SJSA1 (cell line): ENCODE results near the gene CDK2. TPM values are rescaled to one million over a fixed set of nuclear protein-coding genes. Genes with fewer than 3 reads are reported as not detected.
"Not testable (repeated sequence)": the region's sequence is repeated elsewhere in the genome, so short reads cannot be mapped to it uniquely, and the experiment has no call there.

Experiments
- DNase-seq, 2 experiments: peaks; one replicate each; pipeline ENCODE4 v3.0.0-alpha.2; 2015 to 2020; ENCODE audit warnings: low spot score in 2 of 2, low read depth in 1 of 2
- H3K27ac ChIP-seq: fragments of 250-450 bp; sonication (Bioruptor Pico); 2 replicates; pipeline ENCODE4 v1.5.1; 2020; ENCODE audit warnings: mild to moderate bottlenecking, moderate library complexity
- H3K27me3 ChIP-seq: fragments of 250-450 bp; sonication (Bioruptor Pico); replicated peaks from 2 replicates; pipeline ENCODE4 v1.5.1; 2020; ENCODE audit warnings: mild to moderate bottlenecking, moderate library complexity
- H3K36me3 ChIP-seq: fragments of 250-450 bp; sonication (Bioruptor Pico); 2 replicates; pipeline ENCODE4 v1.5.1; 2020; ENCODE audit warnings: mild to moderate bottlenecking
- H3K4me1 ChIP-seq: fragments of 250-450 bp; sonication (Bioruptor Pico); replicated peaks from 2 replicates; pipeline ENCODE4 v1.6.1; 2021; ENCODE audit warnings: mild to moderate bottlenecking
- H3K4me3 ChIP-seq: fragments of 250-450 bp; sonication (Bioruptor Pico); 2 replicates; pipeline ENCODE4 v1.5.1; 2020; ENCODE audit warnings: mild to moderate bottlenecking
- H3K9me3 ChIP-seq: fragments of 250-450 bp; sonication (Bioruptor Pico); replicated peaks from 2 replicates; pipeline ENCODE4 v1.5.1; 2020; ENCODE audit warnings: mild to moderate bottlenecking
- total RNA-seq: library from RNA; depleted of rRNA; stranded (reverse); fragments of >200 nt; shearing (Covaris generic); gene quantifications from 2 replicates; pipeline ENCODE4 v1.2.3, GENCODE V29; 2014

CDK2 gene
- total RNA-seq, 1 experiment from 2014 or later, result 82.1 TPM

DNA sequence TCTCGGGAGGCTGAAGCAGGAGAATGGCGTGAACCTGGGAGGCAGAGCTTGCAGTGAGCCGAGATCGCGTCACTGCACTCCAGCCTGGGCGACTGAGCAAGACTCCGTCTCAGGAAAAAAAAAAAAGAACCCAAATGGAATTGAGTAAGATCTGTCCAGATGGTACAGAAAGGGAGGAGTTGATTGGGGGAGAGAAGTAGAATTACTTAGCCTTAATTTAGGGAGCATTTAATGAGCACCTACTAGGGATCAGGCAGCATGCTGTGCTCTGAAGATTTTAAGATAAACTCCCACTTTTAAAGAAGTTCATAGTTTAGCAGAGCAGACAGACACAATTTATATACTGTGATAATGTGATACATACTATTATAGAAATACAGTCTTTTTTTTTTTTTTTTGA, 11.8 kb downstream of the CDK2 start:
- Histone ChIP-seq H3K4me1 (0 out of 2 replicates have a peak, but pooled peaks cover 3% of the 10 kb centered on the region), H3K27ac (no peak overlapping the region), H3K27me3 (no peaks in the 10 kb centered on the region), H3K4me3 (no peak overlapping the region), H3K36me3 (peaks cover 31% of the 10 kb centered on the region), H3K9me3 (no peaks in the 10 kb centered on the region)
- DNase-seq, result no peak

DNA sequence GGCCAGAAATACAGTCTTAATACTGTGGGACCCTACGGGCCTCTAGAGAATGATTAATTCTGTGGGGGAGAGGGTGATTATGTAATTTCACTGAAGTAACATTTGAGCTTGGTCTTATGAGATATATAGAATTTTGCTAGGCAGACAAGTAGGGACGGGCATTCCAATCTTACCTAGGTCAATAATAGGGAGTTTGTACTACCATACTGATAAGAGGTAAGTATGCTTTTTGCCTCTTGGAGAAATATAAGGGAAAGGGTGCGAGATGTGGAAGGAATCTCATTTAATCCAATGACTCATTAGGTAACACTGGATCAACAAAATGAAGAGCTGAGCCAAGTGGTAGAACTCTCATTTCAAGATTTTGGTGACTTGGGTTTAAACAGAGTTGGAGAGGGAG, 12.4 kb downstream of the CDK2 start:
- peaks cover 30% of the 10 kb centered on the region for H3K36me3 ChIP-seq

DNA sequence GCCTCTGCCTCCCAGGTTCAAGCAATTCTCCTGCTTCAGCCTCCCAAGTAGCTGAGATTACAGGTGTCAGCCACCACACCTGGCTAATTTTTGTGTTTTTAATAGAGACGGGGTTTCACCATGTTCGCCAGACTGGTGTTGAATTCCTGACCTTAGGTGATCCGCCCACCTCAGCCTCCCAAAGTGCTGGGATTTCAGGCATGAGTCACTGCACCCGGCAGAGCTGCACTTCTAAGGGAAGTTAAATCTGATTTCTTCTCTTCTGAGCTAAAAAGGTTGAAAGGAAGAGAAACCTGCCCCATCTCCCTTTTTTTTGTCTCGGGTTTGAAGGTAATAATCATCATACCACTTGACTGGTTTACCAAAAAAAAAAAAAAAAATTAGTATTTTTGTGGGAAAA, 15.3 kb downstream of the CDK2 start:
- not testable (repeated sequence) for H3K4me1 ChIP-seq, H3K9me3 ChIP-seq, H3K27ac ChIP-seq, H3K4me3 ChIP-seq, H3K27me3 ChIP-seq, DNase-seq
- H3K36me3 ChIP-seq, result peaks cover 41% of the 10 kb centered on the region

More for the DNA sequence above, 12.4 kb downstream of the CDK2 start:
- H3K4me1 ChIP-seq, result 0 out of 2 replicates have a peak, but pooled peaks cover 3% of the 10 kb centered on the region
- no peaks in the 10 kb centered on the region for H3K27me3 ChIP-seq
- H3K9me3 ChIP-seq, result no peaks in the 10 kb centered on the region
- H3K4me3 ChIP-seq, result no peak overlapping the region
- no peak for DNase-seq
- no peak overlapping the region for H3K27ac ChIP-seq

DNA sequence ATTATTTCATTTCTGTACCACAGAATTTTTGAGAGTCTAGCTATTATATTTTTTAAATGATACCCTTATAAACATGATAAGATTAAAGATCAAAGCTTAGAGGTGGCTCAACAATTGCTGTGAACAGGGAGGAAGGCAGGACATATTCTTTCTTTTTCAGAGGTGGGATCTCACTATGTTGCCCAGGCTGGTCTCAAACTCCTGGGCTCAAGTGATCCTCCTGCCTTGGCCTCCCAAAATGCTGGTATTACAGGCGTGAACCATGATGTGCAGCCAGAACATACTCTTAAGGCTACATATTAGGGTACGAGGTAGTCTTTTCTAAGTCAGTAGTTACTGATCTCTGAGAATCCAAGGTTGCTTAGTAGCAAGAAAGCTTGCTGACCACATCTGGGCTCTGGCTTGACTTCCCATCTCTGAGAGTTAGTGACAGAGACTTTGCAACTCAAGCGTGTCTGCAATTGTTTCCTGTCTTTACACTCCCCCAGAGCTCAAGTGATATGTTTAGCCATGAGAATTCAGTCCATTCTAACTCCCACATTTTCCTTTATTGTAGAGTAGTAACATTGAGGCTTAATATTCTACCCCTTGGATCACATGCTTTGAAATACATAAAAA, 15.8 kb downstream of the CDK2 start:
- no peak for DNase-seq
- no peaks in the 10 kb centered on the region for H3K4me1 ChIP-seq
- no peak overlapping the region for H3K27ac ChIP-seq
- H3K9me3 ChIP-seq, result no peaks in the 10 kb centered on the region
- peaks cover 41% of the 10 kb centered on the region for H3K36me3 ChIP-seq
- H3K27me3 ChIP-seq, result no peaks in the 10 kb centered on the region
- H3K4me3 ChIP-seq, result no peak overlapping the region

DNA sequence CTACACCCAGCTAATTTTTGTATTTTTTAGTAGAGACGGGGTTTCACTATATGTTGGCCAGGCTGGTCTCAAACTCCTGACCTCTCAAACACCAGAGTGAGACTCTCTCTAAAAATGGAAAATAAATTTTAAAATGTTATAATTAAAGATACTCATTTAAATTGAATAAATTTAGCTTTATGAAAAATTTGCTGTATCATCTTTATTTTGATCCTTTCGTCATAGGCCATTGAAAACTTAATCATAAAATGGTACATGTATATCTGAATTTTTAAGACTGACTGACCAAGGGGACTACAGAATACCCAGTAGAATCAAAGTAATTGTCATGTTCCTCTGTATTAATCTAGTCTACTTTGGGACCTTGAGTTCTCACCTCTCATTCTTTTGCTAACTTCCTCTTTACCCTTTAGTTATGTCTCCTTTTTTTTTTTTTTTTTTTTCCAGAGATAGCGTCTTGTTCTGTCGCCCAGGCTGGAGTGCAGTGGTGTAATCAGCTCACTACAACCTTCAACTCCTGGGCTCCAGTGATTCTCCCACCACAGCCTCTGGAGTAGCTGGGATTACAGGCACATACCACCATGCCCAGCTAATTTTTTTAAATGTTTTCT, 16.7 kb downstream of the CDK2 start:
- Histone ChIP-seq H3K9me3 (no peaks in the 10 kb centered on the region), H3K4me1 (no peaks in the 10 kb centered on the region), H3K4me3 (no peak overlapping the region), H3K27me3 (no peaks in the 10 kb centered on the region), H3K27ac (no peak overlapping the region), H3K36me3 (peaks cover 46% of the 10 kb centered on the region)
- no peak for DNase-seq

DNA sequence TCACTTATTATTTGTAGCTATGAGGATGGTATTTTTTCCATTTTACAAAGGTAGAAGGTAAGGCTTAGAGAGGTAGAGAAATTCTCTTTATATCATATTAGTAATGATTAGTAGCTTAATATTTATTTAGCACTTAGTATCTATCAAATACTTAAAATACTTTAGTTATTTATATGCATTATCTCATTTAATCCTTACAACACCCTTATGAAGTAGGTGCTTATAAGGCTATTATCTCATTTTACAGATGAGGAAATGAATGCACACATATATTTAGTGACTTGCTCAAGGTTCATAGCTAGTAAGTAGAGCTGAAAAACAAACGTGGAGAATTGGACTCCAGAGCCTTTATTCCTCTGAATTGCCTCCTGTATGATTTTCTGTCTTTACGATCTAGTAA, 18.2 kb downstream of the CDK2 start:
- DNase-seq, result no peak
- Histone ChIP-seq H3K27ac (no peak overlapping the region), H3K4me3 (no peak overlapping the region), H3K36me3 (peaks cover 48% of the 10 kb centered on the region), H3K4me1 (no peaks in the 10 kb centered on the region), H3K9me3 (no peaks in the 10 kb centered on the region), H3K27me3 (no peaks in the 10 kb centered on the region)

GRCh38 chr12:55985341-55985740, 18.7 kb downstream of the CDK2 start:
- no peak for DNase-seq
- H3K27ac ChIP-seq, result no peak overlapping the region
- no peaks in the 10 kb centered on the region for H3K4me1 ChIP-seq
- H3K4me3 ChIP-seq, result no peak overlapping the region
- peaks cover 51% of the 10 kb centered on the region for H3K36me3 ChIP-seq
- no peaks in the 10 kb centered on the region for H3K27me3 ChIP-seq
- H3K9me3 ChIP-seq, result no peaks in the 10 kb centered on the region

DNA sequence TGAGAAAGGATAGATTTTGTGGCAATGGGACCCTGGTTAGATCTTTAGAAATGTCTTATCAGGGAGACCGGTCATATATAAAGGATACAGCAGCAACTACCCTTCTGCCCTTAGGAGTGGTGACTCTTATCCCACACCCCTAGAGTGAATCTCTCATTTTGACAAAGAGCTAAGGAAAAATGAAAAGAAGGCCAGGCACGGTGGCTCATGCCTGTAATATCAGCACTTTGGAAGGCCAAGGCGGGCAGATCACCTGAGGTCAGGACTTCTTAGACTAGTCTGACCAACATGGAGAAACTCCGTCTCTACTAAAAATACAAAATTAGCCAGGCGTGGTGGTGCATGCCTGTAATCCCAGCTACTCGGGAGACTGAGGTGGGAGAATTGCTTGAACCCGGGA, 19.3 kb downstream of the CDK2 start:
- not testable (repeated sequence) for DNase-seq, H3K9me3 ChIP-seq, H3K4me3 ChIP-seq, H3K27ac ChIP-seq, H3K4me1 ChIP-seq, H3K27me3 ChIP-seq
- H3K36me3 ChIP-seq, result peaks cover 51% of the 10 kb centered on the region

DNA sequence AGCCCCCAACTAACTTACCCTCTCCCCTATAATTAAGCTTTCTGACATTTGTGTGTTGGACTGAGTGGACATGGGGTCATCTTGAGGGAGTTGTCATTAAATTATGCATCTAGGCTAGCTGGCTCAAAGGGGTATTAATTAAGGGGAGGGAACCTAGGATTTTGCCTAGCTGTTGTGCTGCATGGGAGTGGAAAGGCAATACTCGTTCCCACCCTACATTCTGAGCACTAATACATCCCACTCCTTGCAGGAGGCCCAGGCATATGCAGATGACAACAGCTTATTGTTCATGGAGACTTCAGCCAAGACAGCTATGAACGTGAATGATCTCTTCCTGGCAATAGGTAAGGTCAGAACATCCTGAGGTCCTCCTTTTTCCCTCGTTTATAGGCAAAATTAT, 24.5 kb downstream of the CDK2 start:
- Histone ChIP-seq H3K9me3 (no peaks in the 10 kb centered on the region), H3K27me3 (no peaks in the 10 kb centered on the region), H3K27ac (no peak overlapping the region), H3K36me3 (peaks cover 57% of the 10 kb centered on the region), H3K4me1 (0 out of 2 replicates have a peak, but pooled peaks cover 1% of the 10 kb centered on the region), H3K4me3 (no peak overlapping the region)
- no peak for DNase-seq

- no peak overlapping the region for H3K27ac ChIP-seq
- H3K4me1 ChIP-seq, result 0 out of 2 replicates have a peak, but pooled peaks cover 4% of the 10 kb centered on the region
- H3K36me3 ChIP-seq, result peaks cover 49% of the 10 kb centered on the region
- no peak for DNase-seq
- H3K9me3 ChIP-seq, result no peaks in the 10 kb centered on the region
- H3K27me3 ChIP-seq, result no peaks in the 10 kb centered on the region
- H3K4me3 ChIP-seq, result no peak overlapping the region
These were observed 26.7 kb downstream of the CDK2 start for GRCh38 chr12:55993230-55993853.

- Histone ChIP-seq H3K9me3 (no peaks in the 10 kb centered on the region), H3K4me1 (0 out of 2 replicates have a peak, but pooled peaks cover 4% of the 10 kb centered on the region), H3K27ac (no peak overlapping the region), H3K36me3 (peaks cover 35% of the 10 kb centered on the region), H3K4me3 (no peak overlapping the region), H3K27me3 (no peaks in the 10 kb centered on the region)
- DNase-seq, result no peak
These were observed 28.7 kb downstream of the CDK2 start for GRCh38 chr12:55995366-55995765.

GRCh38 chr12:55996201-55996714, 29.6 kb downstream of the CDK2 start:
- Histone ChIP-seq H3K4me1 (0 out of 2 replicates have a peak, but pooled peaks cover 4% of the 10 kb centered on the region), H3K36me3 (peaks cover 26% of the 10 kb centered on the region), H3K27ac (no peak overlapping the region), H3K4me3 (peak overlapping the region; percentile 46), H3K9me3 (no peaks in the 10 kb centered on the region), H3K27me3 (no peaks in the 10 kb centered on the region)
- peak; percentile 53 to 66 for DNase-seq

DNA sequence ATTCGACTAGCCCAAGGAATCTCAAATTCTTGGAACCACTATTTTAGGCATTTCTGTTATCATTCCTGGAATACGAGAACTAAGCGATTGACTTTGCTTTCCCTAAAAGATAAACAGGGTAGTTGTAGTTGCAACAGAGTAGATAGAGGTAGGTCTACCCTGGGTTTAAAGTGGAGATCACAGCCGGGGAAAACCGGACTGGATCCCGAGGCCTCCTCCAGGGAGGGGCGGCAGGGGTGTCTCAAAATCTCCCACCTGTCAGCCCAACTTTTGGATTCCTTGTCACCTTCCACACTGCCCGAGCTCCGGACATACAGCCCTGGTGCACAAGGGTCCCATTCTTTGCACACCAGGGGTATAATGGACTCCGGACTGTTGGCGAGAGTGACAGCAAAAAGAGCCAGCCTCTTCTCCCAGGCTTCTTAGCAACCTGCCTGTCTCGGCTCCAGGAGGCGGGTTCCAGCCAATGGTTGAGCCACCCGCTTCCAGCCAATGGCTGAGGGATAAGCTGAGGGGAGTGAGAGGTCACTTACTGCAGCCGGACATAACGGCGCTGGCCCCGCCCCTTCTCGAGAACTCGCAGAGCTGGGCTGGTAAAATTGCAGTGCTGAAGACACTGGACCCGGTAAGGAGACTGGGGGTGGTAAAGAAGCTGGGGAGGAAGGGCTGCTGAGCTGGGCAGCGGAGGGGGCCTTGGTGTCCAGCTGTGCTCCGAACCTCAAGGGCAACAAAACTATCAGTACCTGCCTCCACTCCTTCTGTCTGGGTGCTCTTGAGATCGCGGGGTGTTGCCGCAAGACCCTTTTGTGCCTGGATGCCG, 30.3 kb downstream of the CDK2 start, which contains the start of gene SUOX:
SUOX (plus strand) TSS at position 562 of the 820 bp plus-strand sequence. CDS start 4,946 bp downstream, outside the sequence.
- Histone ChIP-seq H3K4me1 (0 out of 2 replicates have a peak, but pooled peaks cover 4% of the 10 kb centered on the region), H3K9me3 (no peaks in the 10 kb centered on the region), H3K27ac (no peak within 1 kb of the TSS), H3K27me3 (no peaks in the 10 kb centered on the region), H3K4me3 (peak within 1 kb of the TSS; percentile 46), H3K36me3 (peaks cover 19% of the 10 kb centered on the region)
- peak; percentile 90 to 96 for DNase-seq
